ENCODE data around the gene RAB4A. TPM values are rescaled to one million over a fixed set of nuclear protein-coding genes. Genes with fewer than 3 reads are reported as not detected.

RAB4A gene
- total and polyA plus RNA-seq, 2 of the 13 experiments (the other 11 are each of a cell fraction or from before 2014, with no cell fraction given), result 56.0 to 80.1 TPM

DNA sequence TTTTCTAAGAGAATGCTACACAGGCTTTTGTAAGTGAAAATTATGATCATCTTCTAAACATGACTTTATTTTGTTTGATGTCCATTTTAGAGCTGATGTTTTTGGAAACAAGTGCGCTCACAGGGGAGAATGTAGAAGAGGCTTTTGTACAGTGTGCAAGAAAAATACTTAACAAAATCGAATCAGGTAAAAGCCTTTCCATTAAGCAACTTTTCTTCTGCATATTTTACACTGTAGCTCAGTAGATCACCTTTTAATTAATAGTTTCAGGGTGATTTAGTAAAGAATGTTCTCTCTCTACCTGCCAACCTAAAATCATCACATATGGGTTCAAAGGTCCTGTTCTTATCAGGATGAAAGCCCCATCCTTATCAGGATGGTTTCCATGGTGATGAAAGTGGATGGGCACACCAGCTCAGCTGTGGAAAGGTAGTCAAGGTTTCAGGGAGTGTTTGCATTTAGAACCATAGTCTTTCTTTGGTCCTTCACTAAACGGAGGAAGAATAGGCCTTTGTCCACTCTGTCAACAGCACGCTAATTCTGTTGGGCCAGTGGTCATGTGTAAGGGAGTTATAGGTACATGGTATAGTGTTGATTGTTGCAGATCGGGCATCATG, 28.1 kb downstream of the RAB4A start (continued):
- TF ChIP-seq, protein P1, sequence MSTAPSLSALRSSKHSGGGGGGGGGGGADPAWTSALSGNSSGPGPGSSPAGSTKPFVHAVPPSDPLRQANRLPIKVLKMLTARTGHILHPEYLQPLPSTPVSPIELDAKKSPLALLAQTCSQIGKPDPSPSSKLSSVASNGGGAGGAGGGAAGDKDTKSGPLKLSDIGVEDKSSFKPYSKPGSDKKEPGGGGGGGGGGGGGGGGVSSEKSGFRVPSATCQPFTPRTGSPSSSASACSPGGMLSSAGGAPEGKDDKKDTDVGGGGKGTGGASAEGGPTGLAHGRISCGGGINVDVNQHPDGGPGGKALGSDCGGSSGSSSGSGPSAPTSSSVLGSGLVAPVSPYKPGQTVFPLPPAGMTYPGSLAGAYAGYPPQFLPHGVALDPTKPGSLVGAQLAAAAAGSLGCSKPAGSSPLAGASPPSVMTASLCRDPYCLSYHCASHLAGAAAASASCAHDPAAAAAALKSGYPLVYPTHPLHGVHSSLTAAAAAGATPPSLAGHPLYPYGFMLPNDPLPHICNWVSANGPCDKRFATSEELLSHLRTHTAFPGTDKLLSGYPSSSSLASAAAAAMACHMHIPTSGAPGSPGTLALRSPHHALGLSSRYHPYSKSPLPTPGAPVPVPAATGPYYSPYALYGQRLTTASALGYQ (CRISPR knock-in tag; IDR thresholded peaks at IDR 0.05), result 0 out of 2 replicates have a peak, but pooled peaks have one; percentile 40
- TF ChIP-seq ZMAT3 (CRISPR knock-in tag; conservative IDR thresholded peaks at IDR 0.05) (no peak), ZFY (CRISPR knock-in tag; IDR thresholded peaks at IDR 0.05) (no peak), MAZ (IDR thresholded peaks at IDR 0.05; ENCODE audit: borderline replicate concordance, low read depth, low read length) (no peak), MAZ (CRISPR knock-in tag; IDR thresholded peaks at IDR 0.05; ENCODE audit: low read depth) (no peak), ZNF33B (CRISPR knock-in tag; IDR thresholded peaks at IDR 0.05) (no peak), RARA (CRISPR knock-in tag; IDR thresholded peaks at IDR 0.05) (peak; percentile 49), ZNF496 (CRISPR knock-in tag; IDR thresholded peaks at IDR 0.05; ENCODE audit: insufficient replicate concordance) (no peak), ZNF3 (CRISPR knock-in tag; IDR thresholded peaks at IDR 0.05) (no peak), SALL1 (CRISPR knock-in tag; IDR thresholded peaks at IDR 0.05) (peak; percentile 83), ZNF138 (CRISPR knock-in tag; IDR thresholded peaks at IDR 0.05; ENCODE audit: low read depth) (no peak), MIER3 (CRISPR knock-in tag; IDR thresholded peaks at IDR 0.05; ENCODE audit: borderline replicate concordance) (no peak; the same call in 1 of the 2 replicates), ZC3H4 (CRISPR knock-in tag; IDR thresholded peaks at IDR 0.05; ENCODE audit: borderline replicate concordance) (no peak), CENPT (CRISPR knock-in tag; IDR thresholded peaks at IDR 0.05; ENCODE audit: low read depth) (no peak), SUZ12 (IDR thresholded peaks at IDR 0.05; ENCODE audit: low read depth, low read length) (no peak), ZNF253 (CRISPR knock-in tag; IDR thresholded peaks at IDR 0.05; ENCODE audit: borderline replicate concordance) (no peak), FOSL2 (CRISPR knock-in tag; IDR thresholded peaks at IDR 0.05) (peak; percentile 60), HNRNPH1 (optimal IDR thresholded peaks at IDR 0.05; ENCODE audit: low read depth, low read length) (no peak), PHF20 (CRISPR knock-in tag; IDR thresholded peaks at IDR 0.05) (no peak), ZNF44 (CRISPR knock-in tag; IDR thresholded peaks at IDR 0.05) (no peak), RBM39 (IDR thresholded peaks at IDR 0.05; ENCODE audit: low read depth, low read length, poor library complexity, severe bottlenecking) (no peak), MTA1 (CRISPR knock-in tag; IDR thresholded peaks at IDR 0.05; ENCODE audit: borderline replicate concordance) (no peak), ZNF354B (CRISPR knock-in tag; IDR thresholded peaks at IDR 0.05) (no peak), HES4 (CRISPR knock-in tag; IDR thresholded peaks at IDR 0.05; ENCODE audit: borderline replicate concordance) (no peak), CHD2 (IDR thresholded peaks at IDR 0.05; ENCODE audit: low read depth, low read length) (no peak), ZNF83 (CRISPR knock-in tag; IDR thresholded peaks at IDR 0.05; ENCODE audit: borderline replicate concordance) (no peak), ZNF780A (CRISPR knock-in tag; IDR thresholded peaks at IDR 0.05) (no peak), KLF16 (CRISPR knock-in tag; IDR thresholded peaks at IDR 0.05) (peak in 1 of 2 experiments; percentile 50; a peak in 1 of 4 replicates), KAT7 (CRISPR knock-in tag; IDR thresholded peaks at IDR 0.05; ENCODE audit: borderline replicate concordance) (no peak)
- TF ChIP-seq, protein P2, sequence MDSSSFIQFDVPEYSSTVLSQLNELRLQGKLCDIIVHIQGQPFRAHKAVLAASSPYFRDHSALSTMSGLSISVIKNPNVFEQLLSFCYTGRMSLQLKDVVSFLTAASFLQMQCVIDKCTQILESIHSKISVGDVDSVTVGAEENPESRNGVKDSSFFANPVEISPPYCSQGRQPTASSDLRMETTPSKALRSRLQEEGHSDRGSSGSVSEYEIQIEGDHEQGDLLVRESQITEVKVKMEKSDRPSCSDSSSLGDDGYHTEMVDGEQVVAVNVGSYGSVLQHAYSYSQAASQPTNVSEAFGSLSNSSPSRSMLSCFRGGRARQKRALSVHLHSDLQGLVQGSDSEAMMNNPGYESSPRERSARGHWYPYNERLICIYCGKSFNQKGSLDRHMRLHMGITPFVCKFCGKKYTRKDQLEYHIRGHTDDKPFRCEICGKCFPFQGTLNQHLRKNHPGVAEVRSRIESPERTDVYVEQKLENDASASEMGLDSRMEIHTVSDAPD (CRISPR knock-in tag; IDR thresholded peaks at IDR 0.05), result 0 out of 2 replicates have a peak, but pooled peaks have one; percentile 57

Measured in HepG2 (cell line).